Ishikawa (cell line): ENCODE data around the gene RAP1GAP2.

Experiments
- CREB1 ChIP-seq: IDR thresholded peaks from 2 replicates; pipeline ENCODE4 v1.6.1; 2012; ENCODE audit warnings: low read depth
- EP300 ChIP-seq: IDR thresholded peaks from 2 replicates; pipeline ENCODE4 v1.6.1; 2012; ENCODE audit warnings: borderline replicate concordance
- MAX ChIP-seq: IDR thresholded peaks from 2 replicates; pipeline ENCODE4 v1.6.1; 2012
- RAD21 ChIP-seq: IDR thresholded peaks from 2 replicates; pipeline ENCODE4 v1.6.1; 2012; ENCODE audit warnings: low read depth
- YY1 ChIP-seq: IDR thresholded peaks from 2 replicates; pipeline ENCODE4 v1.6.1; 2012; ENCODE audit warnings: low read depth

DNA sequence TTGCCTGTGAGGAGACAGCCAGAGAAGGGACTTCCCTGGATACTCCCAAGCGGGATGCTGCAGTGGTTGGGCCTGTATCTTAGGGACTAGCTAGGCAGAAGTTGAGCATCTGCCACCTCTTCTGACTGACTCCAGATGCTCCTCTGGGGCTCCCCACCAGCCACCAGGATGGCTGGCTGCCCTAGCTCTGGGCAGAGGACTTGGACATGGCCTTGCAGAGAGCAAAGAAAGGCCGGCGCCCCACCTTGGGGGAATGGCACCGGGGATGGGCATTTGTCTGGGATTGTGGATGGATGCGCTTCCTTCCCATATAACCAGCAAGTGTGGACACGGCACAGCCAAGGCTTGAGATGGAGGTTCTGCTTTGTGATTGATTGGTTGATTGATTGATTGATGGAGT is 198.2 kb downstream of the RAP1GAP2 start:
- TF ChIP-seq MAX (no peak), RAD21 (no peak), YY1 (no peak), EP300 (no peak), CREB1 (no peak)
